WTC11 (cell line): Measurements from ENCODE around the gene HNRNPAB. TPM values are rescaled to one million over a fixed set of nuclear protein-coding genes. Genes with fewer than 3 reads are reported as not detected.

Experiments
- ERG ChIP-seq: fragments of 250-450 bp; sonication (Bioruptor Pico); IDR thresholded peaks from 2 replicates; pipeline ENCODE4 v1.8.0; 2021; ENCODE audit warnings: mild to moderate bottlenecking
- ESRRA ChIP-seq: sonication (generic); formaldehyde crosslinking; IDR thresholded peaks from 2 replicates; pipeline ENCODE4 v1.8.1; 2022; ENCODE audit warnings: mild to moderate bottlenecking, missing genetic modification reagents, borderline replicate concordance
- FOXJ3 ChIP-seq: sonication (generic); formaldehyde crosslinking; IDR thresholded peaks from 2 replicates; pipeline ENCODE4 v1.9.0; 2021; ENCODE audit warnings: missing genetic modification reagents, mild to moderate bottlenecking, borderline replicate concordance
- GTF2I ChIP-seq: fragments of 250-450 bp; sonication (Bioruptor Pico); conservative IDR thresholded peaks from 2 replicates; pipeline ENCODE4 v1.4.0; 2021; ENCODE audit warnings: mild to moderate bottlenecking
- HMGA2 ChIP-seq: fragments of 250-450 bp; sonication (Bioruptor Pico); IDR thresholded peaks from 2 replicates; pipeline ENCODE4 v1.4.0; 2021; ENCODE audit warnings: mild to moderate bottlenecking, moderate library complexity
- JAZF1 ChIP-seq: fragments of 250-450 bp; sonication (Bioruptor Pico); IDR thresholded peaks from 2 replicates; pipeline ENCODE4 v1.9.0; 2021; ENCODE audit warnings: moderate library complexity, mild to moderate bottlenecking, inconsistent platforms
- MLX ChIP-seq: sonication (generic); formaldehyde crosslinking; IDR thresholded peaks from 2 replicates; pipeline ENCODE4 v1.8.1; 2023; ENCODE audit warnings: mild to moderate bottlenecking, missing genetic modification reagents, moderate library complexity
- MXD4 ChIP-seq: fragments of 250-450 bp; sonication (Bioruptor Pico); IDR thresholded peaks from 2 replicates; pipeline ENCODE4 v1.8.0; 2021; ENCODE audit warnings: mild to moderate bottlenecking, moderate library complexity, borderline replicate concordance
- SMAD3 ChIP-seq: sonication (generic); formaldehyde crosslinking; IDR thresholded peaks from 2 replicates; pipeline ENCODE4 v1.8.0; 2022; ENCODE audit warnings: missing genetic modification reagents, mild to moderate bottlenecking, borderline replicate concordance
- SMAD4 ChIP-seq: sonication (generic); formaldehyde crosslinking; IDR thresholded peaks from 2 replicates; pipeline ENCODE4 v1.8.0; 2022; ENCODE audit warnings: mild to moderate bottlenecking, missing genetic modification reagents
- STAT6 ChIP-seq: sonication (generic); formaldehyde crosslinking; conservative IDR thresholded peaks from 2 replicates; pipeline ENCODE4 v1.8.1; 2023; ENCODE audit warnings: mild to moderate bottlenecking, low read depth, missing genetic modification reagents, moderate library complexity
- TCF7 ChIP-seq: sonication (generic); formaldehyde crosslinking; IDR thresholded peaks from 2 replicates; pipeline ENCODE4 v1.8.0; 2022; ENCODE audit warnings: mild to moderate bottlenecking, low read depth, missing genetic modification reagents, moderate library complexity
- ZNF138 ChIP-seq: sonication (generic); formaldehyde crosslinking; conservative IDR thresholded peaks from 2 replicates; pipeline ENCODE4 v1.8.1; 2022; ENCODE audit warnings: mild to moderate bottlenecking, moderate library complexity, missing genetic modification reagents
- ZNF263 ChIP-seq: sonication (generic); formaldehyde crosslinking; IDR thresholded peaks from 2 replicates; pipeline ENCODE4 v1.8.1; 2022; ENCODE audit warnings: low read depth, mild to moderate bottlenecking, moderate library complexity, missing genetic modification reagents
- ZNF281 ChIP-seq: sonication (generic); formaldehyde crosslinking; IDR thresholded peaks from 2 replicates; pipeline ENCODE4 v1.8.0; 2023; ENCODE audit warnings: mild to moderate bottlenecking, missing genetic modification reagents
- ZNF317 ChIP-seq: sonication (generic); formaldehyde crosslinking; IDR thresholded peaks from 2 replicates; pipeline ENCODE4 v1.8.1; 2023; ENCODE audit warnings: low read depth, mild to moderate bottlenecking, moderate library complexity, missing genetic modification reagents, borderline replicate concordance
- ZNF396 ChIP-seq: fragments of 250-450 bp; sonication (Bioruptor Pico); IDR thresholded peaks from 2 replicates; pipeline ENCODE4 v1.8.0; 2021; ENCODE audit warnings: mild to moderate bottlenecking, moderate library complexity, borderline replicate concordance
- total RNA-seq: library from RNA; stranded (reverse); gene quantifications from 3 replicates; pipeline ENCODE4 v1.2.3, GENCODE V29; 2021
- TF ChIP-seq, protein P1 (sequence below): sonication (generic); formaldehyde crosslinking; IDR thresholded peaks from 2 replicates; pipeline ENCODE4 v1.8.0; 2023; ENCODE audit warnings: missing genetic modification reagents, mild to moderate bottlenecking, borderline replicate concordance
- TF ChIP-seq, protein P2 (sequence below): sonication (generic); formaldehyde crosslinking; IDR thresholded peaks from 2 replicates; pipeline ENCODE4 v1.8.0; 2022; ENCODE audit warnings: mild to moderate bottlenecking, missing genetic modification reagents
- TF ChIP-seq, protein P3 (sequence below): fragments of 250-450 bp; sonication (Bioruptor Pico); IDR thresholded peaks from 2 replicates; pipeline ENCODE4 v2.1.2; 2022; ENCODE audit warnings: mild to moderate bottlenecking, moderate library complexity

Gene HNRNPAB
- total RNA-seq, 1 experiment from 2014 or later: 457 TPM

GRCh38 chr5:178232124-178232919 lies 28.0 kb downstream of the HNRNPAB start, which contains the start of gene PHYKPL (continued):
- TF ChIP-seq, protein P1, sequence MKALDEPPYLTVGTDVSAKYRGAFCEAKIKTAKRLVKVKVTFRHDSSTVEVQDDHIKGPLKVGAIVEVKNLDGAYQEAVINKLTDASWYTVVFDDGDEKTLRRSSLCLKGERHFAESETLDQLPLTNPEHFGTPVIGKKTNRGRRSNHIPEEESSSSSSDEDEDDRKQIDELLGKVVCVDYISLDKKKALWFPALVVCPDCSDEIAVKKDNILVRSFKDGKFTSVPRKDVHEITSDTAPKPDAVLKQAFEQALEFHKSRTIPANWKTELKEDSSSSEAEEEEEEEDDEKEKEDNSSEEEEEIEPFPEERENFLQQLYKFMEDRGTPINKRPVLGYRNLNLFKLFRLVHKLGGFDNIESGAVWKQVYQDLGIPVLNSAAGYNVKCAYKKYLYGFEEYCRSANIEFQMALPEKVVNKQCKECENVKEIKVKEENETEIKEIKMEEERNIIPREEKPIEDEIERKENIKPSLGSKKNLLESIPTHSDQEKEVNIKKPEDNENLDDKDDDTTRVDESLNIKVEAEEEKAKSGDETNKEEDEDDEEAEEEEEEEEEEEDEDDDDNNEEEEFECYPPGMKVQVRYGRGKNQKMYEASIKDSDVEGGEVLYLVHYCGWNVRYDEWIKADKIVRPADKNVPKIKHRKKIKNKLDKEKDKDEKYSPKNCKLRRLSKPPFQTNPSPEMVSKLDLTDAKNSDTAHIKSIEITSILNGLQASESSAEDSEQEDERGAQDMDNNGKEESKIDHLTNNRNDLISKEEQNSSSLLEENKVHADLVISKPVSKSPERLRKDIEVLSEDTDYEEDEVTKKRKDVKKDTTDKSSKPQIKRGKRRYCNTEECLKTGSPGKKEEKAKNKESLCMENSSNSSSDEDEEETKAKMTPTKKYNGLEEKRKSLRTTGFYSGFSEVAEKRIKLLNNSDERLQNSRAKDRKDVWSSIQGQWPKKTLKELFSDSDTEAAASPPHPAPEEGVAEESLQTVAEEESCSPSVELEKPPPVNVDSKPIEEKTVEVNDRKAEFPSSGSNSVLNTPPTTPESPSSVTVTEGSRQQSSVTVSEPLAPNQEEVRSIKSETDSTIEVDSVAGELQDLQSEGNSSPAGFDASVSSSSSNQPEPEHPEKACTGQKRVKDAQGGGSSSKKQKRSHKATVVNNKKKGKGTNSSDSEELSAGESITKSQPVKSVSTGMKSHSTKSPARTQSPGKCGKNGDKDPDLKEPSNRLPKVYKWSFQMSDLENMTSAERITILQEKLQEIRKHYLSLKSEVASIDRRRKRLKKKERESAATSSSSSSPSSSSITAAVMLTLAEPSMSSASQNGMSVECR: no peak
- TF ChIP-seq, protein P2, sequence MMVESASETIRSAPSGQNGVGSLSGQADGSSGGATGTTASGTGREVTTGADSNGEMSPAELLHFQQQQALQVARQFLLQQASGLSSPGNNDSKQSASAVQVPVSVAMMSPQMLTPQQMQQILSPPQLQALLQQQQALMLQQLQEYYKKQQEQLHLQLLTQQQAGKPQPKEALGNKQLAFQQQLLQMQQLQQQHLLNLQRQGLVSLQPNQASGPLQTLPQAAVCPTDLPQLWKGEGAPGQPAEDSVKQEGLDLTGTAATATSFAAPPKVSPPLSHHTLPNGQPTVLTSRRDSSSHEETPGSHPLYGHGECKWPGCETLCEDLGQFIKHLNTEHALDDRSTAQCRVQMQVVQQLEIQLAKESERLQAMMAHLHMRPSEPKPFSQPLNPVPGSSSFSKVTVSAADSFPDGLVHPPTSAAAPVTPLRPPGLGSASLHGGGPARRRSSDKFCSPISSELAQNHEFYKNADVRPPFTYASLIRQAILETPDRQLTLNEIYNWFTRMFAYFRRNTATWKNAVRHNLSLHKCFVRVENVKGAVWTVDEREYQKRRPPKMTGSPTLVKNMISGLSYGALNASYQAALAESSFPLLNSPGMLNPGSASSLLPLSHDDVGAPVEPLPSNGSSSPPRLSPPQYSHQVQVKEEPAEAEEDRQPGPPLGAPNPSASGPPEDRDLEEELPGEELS (CRISPR knock-in tag): no peak
- no peak for TF ChIP-seq ZNF263
- no peak for TF ChIP-seq ESRRA (CRISPR knock-in tag)
- peak; percentile 89; the same call in 1 of the 2 replicates for TF ChIP-seq STAT6
- TF ChIP-seq GTF2I (CRISPR knock-in tag): no peak
- TF ChIP-seq ZNF396 (CRISPR knock-in tag): no peak
- TF ChIP-seq JAZF1 (CRISPR knock-in tag): no peak
- no peak for TF ChIP-seq FOXJ3 (CRISPR knock-in tag)
- no peak for TF ChIP-seq MLX (CRISPR knock-in tag)
- TF ChIP-seq ZNF281 (CRISPR knock-in tag): no peak
- no peak for TF ChIP-seq TCF7 (CRISPR knock-in tag)
- TF ChIP-seq MXD4 (CRISPR knock-in tag): no peak
- no peak for TF ChIP-seq SMAD4 (CRISPR knock-in tag)
- no peak for TF ChIP-seq ERG
- no peak for TF ChIP-seq SMAD3 (CRISPR knock-in tag)
- TF ChIP-seq ZNF317 (CRISPR knock-in tag): no peak
- no peak for TF ChIP-seq HMGA2
- TF ChIP-seq, protein P3, sequence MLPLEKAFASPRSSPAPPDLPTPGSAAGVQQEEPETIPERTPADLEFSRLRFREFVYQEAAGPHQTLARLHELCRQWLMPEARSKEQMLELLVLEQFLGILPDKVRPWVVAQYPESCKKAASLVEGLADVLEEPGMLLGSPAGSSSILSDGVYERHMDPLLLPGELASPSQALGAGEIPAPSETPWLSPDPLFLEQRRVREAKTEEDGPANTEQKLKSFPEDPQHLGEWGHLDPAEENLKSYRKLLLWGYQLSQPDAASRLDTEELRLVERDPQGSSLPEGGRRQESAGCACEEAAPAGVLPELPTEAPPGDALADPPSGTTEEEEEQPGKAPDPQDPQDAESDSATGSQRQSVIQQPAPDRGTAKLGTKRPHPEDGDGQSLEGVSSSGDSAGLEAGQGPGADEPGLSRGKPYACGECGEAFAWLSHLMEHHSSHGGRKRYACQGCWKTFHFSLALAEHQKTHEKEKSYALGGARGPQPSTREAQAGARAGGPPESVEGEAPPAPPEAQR (CRISPR knock-in tag): no peak
- TF ChIP-seq ZNF138 (CRISPR knock-in tag): no peak
